Endothelial cell of umbilical vein (primary cell): ENCODE results near the gene PRKCQ.

ENCODE experiments used
- JUN ChIP-seq: IDR thresholded peaks from 2 replicates; pipeline ENCODE4 v1.6.1; 2011; ENCODE audit warnings: borderline replicate concordance, low read depth; ENCODE audit not compliant: insufficient read length, insufficient read depth
- POLR2A ChIP-seq: IDR thresholded peaks from 2 replicates; pipeline ENCODE4 v1.6.1; 2012; ENCODE audit warnings: low read depth, mild to moderate bottlenecking, control low read depth, low read length
- POLR2AphosphoS5 ChIP-seq: IDR thresholded peaks from 2 replicates; pipeline ENCODE4 v1.6.1; 2012; ENCODE audit warnings: low read depth, mild to moderate bottlenecking, control low read depth, low read length, moderate library complexity; ENCODE audit not compliant: insufficient read depth
- TF ChIP-seq, protein P1 (sequence below), 2 donors: IDR thresholded peaks; 1 replicate in 1 of 2; 2 replicates in 1 of 2; pipeline ENCODE4 v1.5.1; 2011; ENCODE audit warnings: low read length in 2 of 2, mild to moderate bottlenecking in 2 of 2, moderate library complexity in 2 of 2, control low read depth in 1 of 2, inconsistent platforms in 1 of 2, low read depth in 1 of 2; ENCODE audit not compliant: insufficient read depth in 1 of 2; ENCODE audit errors: extremely low read depth in 1 of 2
- TF ChIP-seq, protein P2 (sequence below): IDR thresholded peaks from 2 replicates; pipeline ENCODE4 v1.6.1; 2011; ENCODE audit not compliant: insufficient read depth, insufficient read length

DNA sequence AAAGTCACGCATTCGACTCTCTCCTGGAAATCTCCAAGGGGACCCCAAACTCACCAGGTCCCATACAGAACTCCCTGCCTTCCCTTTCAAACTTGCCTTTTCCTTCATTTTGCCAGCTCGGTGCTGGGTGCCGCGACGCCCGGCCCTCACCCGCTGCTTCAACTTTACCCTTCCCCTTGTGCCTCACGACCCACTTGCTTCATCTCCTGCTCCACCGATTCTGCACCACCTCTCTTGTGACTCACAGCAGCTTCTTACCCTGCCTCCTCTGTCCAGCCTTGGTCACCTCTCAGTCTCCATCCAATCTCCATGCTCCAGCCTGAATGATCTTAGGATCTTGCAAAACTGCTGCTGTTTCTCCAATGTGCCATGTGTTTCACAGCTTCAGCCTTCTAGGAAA lies 59.9 kb downstream of the PRKCQ start:
- TF ChIP-seq, protein P1, sequence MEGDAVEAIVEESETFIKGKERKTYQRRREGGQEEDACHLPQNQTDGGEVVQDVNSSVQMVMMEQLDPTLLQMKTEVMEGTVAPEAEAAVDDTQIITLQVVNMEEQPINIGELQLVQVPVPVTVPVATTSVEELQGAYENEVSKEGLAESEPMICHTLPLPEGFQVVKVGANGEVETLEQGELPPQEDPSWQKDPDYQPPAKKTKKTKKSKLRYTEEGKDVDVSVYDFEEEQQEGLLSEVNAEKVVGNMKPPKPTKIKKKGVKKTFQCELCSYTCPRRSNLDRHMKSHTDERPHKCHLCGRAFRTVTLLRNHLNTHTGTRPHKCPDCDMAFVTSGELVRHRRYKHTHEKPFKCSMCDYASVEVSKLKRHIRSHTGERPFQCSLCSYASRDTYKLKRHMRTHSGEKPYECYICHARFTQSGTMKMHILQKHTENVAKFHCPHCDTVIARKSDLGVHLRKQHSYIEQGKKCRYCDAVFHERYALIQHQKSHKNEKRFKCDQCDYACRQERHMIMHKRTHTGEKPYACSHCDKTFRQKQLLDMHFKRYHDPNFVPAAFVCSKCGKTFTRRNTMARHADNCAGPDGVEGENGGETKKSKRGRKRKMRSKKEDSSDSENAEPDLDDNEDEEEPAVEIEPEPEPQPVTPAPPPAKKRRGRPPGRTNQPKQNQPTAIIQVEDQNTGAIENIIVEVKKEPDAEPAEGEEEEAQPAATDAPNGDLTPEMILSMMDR (IDR thresholded peaks at IDR 0.05; ENCODE audit: extremely low read depth in 1 of 2, insufficient read depth in 1 of 2, low read depth in 1 of 2, low read length in 2 of 2) = no peak
- TF ChIP-seq POLR2A (no peak), POLR2AphosphoS5 (no peak), JUN (no peak)
- TF ChIP-seq, protein P2, sequence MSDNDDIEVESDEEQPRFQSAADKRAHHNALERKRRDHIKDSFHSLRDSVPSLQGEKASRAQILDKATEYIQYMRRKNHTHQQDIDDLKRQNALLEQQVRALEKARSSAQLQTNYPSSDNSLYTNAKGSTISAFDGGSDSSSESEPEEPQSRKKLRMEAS = no peak
